ENCODE data around the gene RNF20. TPM values are rescaled to one million over a fixed set of nuclear protein-coding genes. Genes with fewer than 3 reads are reported as not detected.

Gene RNF20
- total and polyA plus RNA-seq, 10 of the 15 experiments (the other 5 are each of a cell fraction or from before 2014, with no cell fraction given) = 7.5 to 38.9 (median 26.7) TPM

GRCh38 chr9:101533334-101534204, at the start of gene RNF20 (continued):
- TF ChIP-seq ZBTB40 (IDR thresholded peaks at IDR 0.05; ENCODE audit: borderline replicate concordance) (peak; percentile 96), NR2F1 (conservative IDR thresholded peaks at IDR 0.05) (peak; percentile 95), USF2 (IDR thresholded peaks at IDR 0.05; ENCODE audit: borderline replicate concordance, low read depth, low read length) (no peak)

- Histone ChIP-seq H3K9me3 (replicated peaks; ENCODE audit: control insufficient read depth, insufficient read depth, low read length) (no peaks in the 10 kb centered on the region), H4K20me1 (ENCODE audit: control insufficient read depth, insufficient read depth) (no peaks in the 10 kb centered on the region), H3K4me2 (ENCODE audit: control insufficient read depth, insufficient read depth) (no peak overlapping the region), H3K4me3 (no peak overlapping the region), H3K79me2 (ENCODE audit: control insufficient read depth, insufficient read depth, low read length) (no peaks in the 10 kb centered on the region), H3K27me3 (replicated peaks in 1 of 2; ENCODE audit: control insufficient read depth in 2 of 2, insufficient read depth in 2 of 2, low read length in 1 of 2) (peaks cover 0 to 6% of the 10 kb centered on the region in 2 experiments; a peak in 2 of 4 replicates), H3K27ac (ENCODE audit: control insufficient read depth, insufficient read depth) (no peak overlapping the region), H2AFZ (ENCODE audit: control insufficient read depth, low read depth, low read length) (no peak overlapping the region), H3K9ac (ENCODE audit: control insufficient read depth, insufficient read depth, low read length) (no peak overlapping the region), H3K4me1 (ENCODE audit: control insufficient read depth, insufficient read depth, low read length) (no peaks in the 10 kb centered on the region), H3K36me3 (ENCODE audit: control insufficient read depth in 2 of 2, insufficient read depth in 2 of 2, low read length in 1 of 2) (no peaks in the 10 kb centered on the region)
- intact Hi-C loops (cut with micrococcal nuclease; ENCODE audit: unreplicated experiment) (no loop called here), in situ Hi-C loops (cut with MboI) (no loop called here)
- ChIA-PET RAD21 (ENCODE audit: unreplicated experiment) (no interaction called here), POLR2A (no interaction called here), SMC1A (ENCODE audit: uncharacterized antibody, unreplicated experiment) (no interaction called here), CTCF (no interaction called here)
- no peak for TF ChIP-seq ZNF217 (IDR thresholded peaks at IDR 0.05)
- TF ChIP-seq RFX5 (IDR thresholded peaks at IDR 0.05; ENCODE audit: low read depth, low read length) = no peak
- no peak for TF ChIP-seq HDAC2 (IDR thresholded peaks at IDR 0.05)
- no peak for TF ChIP-seq PBX3 (IDR thresholded peaks at IDR 0.05; ENCODE audit: insufficient replicate concordance, low read depth, low read length)
- no peak for TF ChIP-seq NFYA (IDR thresholded peaks at IDR 0.05; ENCODE audit: borderline replicate concordance, low read depth, low read length)
- no peak for TF ChIP-seq ZBED1 (IDR thresholded peaks at IDR 0.05; ENCODE audit: borderline replicate concordance)
- TF ChIP-seq TBL1XR1 (IDR thresholded peaks at IDR 0.05; ENCODE audit: low read depth, low read length) = no peak
- DNase-seq (ENCODE audit: low read depth, low spot score) = no peak
- no TSS peak for BruUV-seq (replicated peaks)
- 0% methylated on average over 1 of the region's 1 CpG for WGBS (ENCODE audit: insufficient coverage, insufficient replicate concordance, low lambda C conversion rate, missing lambda C conversion rate)
- FAIRE-seq = no peak
- ATAC-seq = no peak
Observed at GRCh38 chr9:101484046-101484445, 49.6 kb upstream of the RNF20 start.

Measured in GM12878 (cell line).